H1 (cell line): ENCODE data around the gene POLD1. TPM values are rescaled to one million over a fixed set of nuclear protein-coding genes. Genes with fewer than 3 reads are reported as not detected.

Source experiments
- ASH2L ChIP-seq: fragments of 200-600, 300-600 bp; sonication (generic); IDR thresholded peaks from one replicate; pipeline ENCODE4 v1.7.1; 2017; ENCODE audit warnings: low read length
- CEBPB ChIP-seq: IDR thresholded peaks from 2 replicates; pipeline ENCODE4 v1.6.1; 2012; ENCODE audit warnings: low read depth, low read length
- CTBP2 ChIP-seq: IDR thresholded peaks from 2 replicates; pipeline ENCODE4 v1.7.0; 2011; ENCODE audit warnings: borderline replicate concordance, mild to moderate bottlenecking, moderate library complexity, mixed read lengths, low read length; ENCODE audit not compliant: insufficient read depth, insufficient read length
- NANOG ChIP-seq: IDR thresholded peaks from 2 replicates; pipeline ENCODE4 v1.6.1; 2011; ENCODE audit warnings: low read length, low read depth, mild to moderate bottlenecking, inconsistent platforms; ENCODE audit not compliant: insufficient read depth, poor library complexity, severe bottlenecking
- POU5F1 ChIP-seq: IDR thresholded peaks from 2 replicates; pipeline ENCODE4 v1.6.1; 2011; ENCODE audit warnings: low read depth, mild to moderate bottlenecking, low read length, moderate library complexity
- RBBP5 ChIP-seq: IDR thresholded peaks from 2 replicates; pipeline ENCODE4 v1.7.1; 2012; ENCODE audit warnings: low read depth, mild to moderate bottlenecking, inconsistent platforms, low read length, moderate library complexity, borderline replicate concordance
- polyA plus RNA-seq, 7 experiments: library from polyadenylated mRNA; depleted of rRNA in 3 of 7; stranded (reverse) in 5 of 7; unstranded in 2 of 7; fragments of >200 nt in 5 of 7; fragments of 200-250 nt in 2 of 7; gene quantifications; 1 replicate in 5 of 7; 2 replicates in 1 of 7; 4 replicates in 1 of 7; pipeline versions ENCODE4 v1.2.1 to v1.2.3, GENCODE V29; 2011 to 2013; ENCODE audit warnings: missing spikeins in 2 of 7, mixed read lengths in 2 of 7
- total RNA-seq: library from RNA; stranded (reverse); fragmentation: NEBNext Ultra II Directional; extraction: Animal tissue kit (Norgen Biotek cat#: 25700); gene quantifications from 2 replicates; pipeline ENCODE4 v1.2.1, GENCODE V29; 2021
- TF ChIP-seq, protein P1 (sequence below): IDR thresholded peaks from 2 replicates; pipeline ENCODE4 v1.6.1; 2012; ENCODE audit warnings: low read length, inconsistent platforms
- TF ChIP-seq, protein P2 (sequence below), 3 experiments: IDR thresholded peaks; 1 replicate in 2 of 3; 2 replicates in 1 of 3; pipeline versions ENCODE4 v1.5.1 to v1.6.1; 2011; ENCODE audit warnings: low read length in 3 of 3, mild to moderate bottlenecking in 3 of 3, inconsistent platforms in 2 of 3, low read depth in 1 of 3, moderate library complexity in 1 of 3; ENCODE audit not compliant: insufficient read depth in 1 of 3; ENCODE audit errors: control extremely low read depth in 1 of 3

The POLD1 gene
- total and polyA plus RNA-seq, 2 of the 8 experiments (the other 6 are each of a cell fraction or from before 2014, with no cell fraction given) = 141 to 142 TPM

GRCh38 chr19:50362656-50363424 is 21.3 kb upstream of the POLD1 start (continued):
- TF ChIP-seq, protein P1, sequence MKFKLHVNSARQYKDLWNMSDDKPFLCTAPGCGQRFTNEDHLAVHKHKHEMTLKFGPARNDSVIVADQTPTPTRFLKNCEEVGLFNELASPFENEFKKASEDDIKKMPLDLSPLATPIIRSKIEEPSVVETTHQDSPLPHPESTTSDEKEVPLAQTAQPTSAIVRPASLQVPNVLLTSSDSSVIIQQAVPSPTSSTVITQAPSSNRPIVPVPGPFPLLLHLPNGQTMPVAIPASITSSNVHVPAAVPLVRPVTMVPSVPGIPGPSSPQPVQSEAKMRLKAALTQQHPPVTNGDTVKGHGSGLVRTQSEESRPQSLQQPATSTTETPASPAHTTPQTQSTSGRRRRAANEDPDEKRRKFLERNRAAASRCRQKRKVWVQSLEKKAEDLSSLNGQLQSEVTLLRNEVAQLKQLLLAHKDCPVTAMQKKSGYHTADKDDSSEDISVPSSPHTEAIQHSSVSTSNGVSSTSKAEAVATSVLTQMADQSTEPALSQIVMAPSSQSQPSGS = no peak
- TF ChIP-seq NANOG (no peak), ASH2L (no peak), CEBPB (no peak), POU5F1 (no peak), CTBP2 (no peak), RBBP5 (no peak)
- TF ChIP-seq, protein P2, sequence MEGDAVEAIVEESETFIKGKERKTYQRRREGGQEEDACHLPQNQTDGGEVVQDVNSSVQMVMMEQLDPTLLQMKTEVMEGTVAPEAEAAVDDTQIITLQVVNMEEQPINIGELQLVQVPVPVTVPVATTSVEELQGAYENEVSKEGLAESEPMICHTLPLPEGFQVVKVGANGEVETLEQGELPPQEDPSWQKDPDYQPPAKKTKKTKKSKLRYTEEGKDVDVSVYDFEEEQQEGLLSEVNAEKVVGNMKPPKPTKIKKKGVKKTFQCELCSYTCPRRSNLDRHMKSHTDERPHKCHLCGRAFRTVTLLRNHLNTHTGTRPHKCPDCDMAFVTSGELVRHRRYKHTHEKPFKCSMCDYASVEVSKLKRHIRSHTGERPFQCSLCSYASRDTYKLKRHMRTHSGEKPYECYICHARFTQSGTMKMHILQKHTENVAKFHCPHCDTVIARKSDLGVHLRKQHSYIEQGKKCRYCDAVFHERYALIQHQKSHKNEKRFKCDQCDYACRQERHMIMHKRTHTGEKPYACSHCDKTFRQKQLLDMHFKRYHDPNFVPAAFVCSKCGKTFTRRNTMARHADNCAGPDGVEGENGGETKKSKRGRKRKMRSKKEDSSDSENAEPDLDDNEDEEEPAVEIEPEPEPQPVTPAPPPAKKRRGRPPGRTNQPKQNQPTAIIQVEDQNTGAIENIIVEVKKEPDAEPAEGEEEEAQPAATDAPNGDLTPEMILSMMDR (IDR thresholded peaks at IDR 0.05; ENCODE audit: control extremely low read depth in 1 of 3, insufficient read depth in 1 of 3, low read depth in 1 of 3, low read length in 3 of 3) = no peak
